LHCN-M2 (cell line): ENCODE measurements around the gene ARF6. TPM values are rescaled to one million over a fixed set of nuclear protein-coding genes. Genes with fewer than 3 reads are reported as not detected.
A peak's percentile ranks its signal among the peaks of the same experiment; 100 is the strongest.
"Not testable (repeated sequence)": the region's sequence is repeated elsewhere in the genome, so short reads cannot be mapped to it uniquely, and the experiment has no call there.

Experiments
- DNase-seq: peaks from one replicate; pipeline ENCODE4 v3.0.0-alpha.2; 2012; ENCODE audit warnings: low read depth
- polyA plus RNA-seq: library from polyadenylated mRNA; unstranded; fragments of >200 nt; gene quantifications from one replicate; pipeline ENCODE4 v1.2.1, GENCODE V29; 2012; ENCODE audit warnings: missing spikeins
- total RNA-seq: library from RNA; depleted of rRNA; stranded (reverse); fragments of >200 nt; gene quantifications from 2 replicates; pipeline ENCODE4 v1.2.3, GENCODE V29; 2014; rRNA removed

Gene ARF6
- total RNA-seq: 67.7 and 73.2 TPM in 2 replicates
- polyA plus RNA-seq: 42.5 TPM

DNA sequence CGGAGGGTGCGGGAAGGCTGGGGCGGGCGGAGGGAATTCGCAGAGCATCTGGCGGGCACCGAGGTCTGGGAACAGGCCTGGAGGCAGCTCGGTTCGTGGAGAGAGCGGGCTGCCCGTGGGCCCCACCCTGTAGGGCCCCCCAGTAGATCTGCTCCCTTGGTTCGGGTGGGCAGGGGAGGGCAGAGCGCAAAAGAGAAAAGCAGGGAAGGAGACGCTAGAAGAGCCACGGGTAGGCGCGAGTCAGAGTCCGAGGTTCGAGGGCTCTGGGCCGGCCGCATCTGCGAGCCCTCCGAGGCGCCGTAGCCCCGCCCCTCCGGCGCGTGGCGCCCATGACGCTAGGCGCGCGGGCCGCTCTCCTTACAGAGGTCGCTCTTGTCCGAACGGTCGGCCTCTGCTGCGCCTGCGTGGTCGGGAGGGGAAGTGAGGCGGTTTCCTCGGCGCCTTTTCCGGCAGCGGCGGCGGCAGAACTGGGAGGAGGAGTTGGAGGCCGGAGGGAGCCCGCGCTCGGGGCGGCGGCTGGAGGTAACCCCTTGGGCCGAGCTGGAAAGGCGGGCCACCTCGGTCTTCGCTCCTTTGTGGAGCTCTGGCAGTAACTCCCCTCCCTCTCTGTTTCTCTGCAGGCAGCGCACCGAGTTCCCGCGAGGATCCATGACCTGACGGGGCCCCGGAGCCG, at the start of gene ARF6:
TSS of gene ARF6 (plus strand) at position 447 of the 673 bp plus-strand sequence. CDS start 655 bp downstream, outside the sequence.
- peak; percentile 98 for DNase-seq

DNA sequence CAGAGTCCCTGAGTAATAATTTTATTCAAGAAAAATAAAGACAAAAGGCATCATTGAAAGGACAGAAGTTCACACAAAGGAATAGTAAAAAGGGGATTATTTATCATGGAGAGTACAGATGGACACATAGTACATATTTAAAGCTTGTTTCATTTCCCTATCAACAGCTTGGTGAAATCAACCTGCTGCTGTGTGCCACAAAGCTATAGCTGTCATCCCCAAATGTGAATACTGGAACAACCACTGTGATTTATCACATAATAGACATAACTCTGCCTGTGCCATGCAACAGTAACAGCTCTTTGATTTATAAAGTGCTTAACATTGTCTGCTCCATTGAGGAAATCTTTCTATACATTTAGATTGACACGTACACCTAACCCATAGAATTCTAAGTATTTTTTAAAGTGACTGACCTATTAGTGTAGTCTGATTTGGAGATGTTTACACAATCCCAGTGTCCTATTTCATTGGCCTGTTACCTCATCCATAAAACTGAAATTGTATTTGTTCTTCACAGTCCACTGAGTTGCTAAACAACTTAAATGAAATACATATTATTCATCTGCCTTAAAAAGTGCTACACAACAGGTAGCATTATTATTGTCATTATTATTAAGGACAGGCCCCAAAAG, 43.6 kb upstream of the ARF6 start:
- DNase-seq: no peak

DNA sequence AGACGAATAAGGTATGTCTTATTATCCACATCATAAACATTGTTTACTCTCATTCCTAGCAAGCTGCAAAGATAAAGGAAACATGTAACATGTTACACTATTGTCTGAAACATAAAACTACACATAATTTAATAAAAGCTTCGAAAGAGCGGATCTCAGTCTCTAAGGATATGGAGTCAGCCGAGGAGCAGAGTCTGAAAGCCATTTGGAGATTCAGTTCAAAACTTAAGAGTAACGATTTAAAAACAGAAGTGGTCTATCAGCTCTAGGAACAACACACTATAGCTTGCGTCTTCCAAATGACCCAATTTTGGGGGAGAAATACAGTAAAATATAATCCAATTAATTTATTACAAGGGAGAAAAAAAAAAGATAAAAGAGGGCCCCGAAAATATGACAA, 41.1 kb upstream of the ARF6 start:
- no peak for DNase-seq

DNA sequence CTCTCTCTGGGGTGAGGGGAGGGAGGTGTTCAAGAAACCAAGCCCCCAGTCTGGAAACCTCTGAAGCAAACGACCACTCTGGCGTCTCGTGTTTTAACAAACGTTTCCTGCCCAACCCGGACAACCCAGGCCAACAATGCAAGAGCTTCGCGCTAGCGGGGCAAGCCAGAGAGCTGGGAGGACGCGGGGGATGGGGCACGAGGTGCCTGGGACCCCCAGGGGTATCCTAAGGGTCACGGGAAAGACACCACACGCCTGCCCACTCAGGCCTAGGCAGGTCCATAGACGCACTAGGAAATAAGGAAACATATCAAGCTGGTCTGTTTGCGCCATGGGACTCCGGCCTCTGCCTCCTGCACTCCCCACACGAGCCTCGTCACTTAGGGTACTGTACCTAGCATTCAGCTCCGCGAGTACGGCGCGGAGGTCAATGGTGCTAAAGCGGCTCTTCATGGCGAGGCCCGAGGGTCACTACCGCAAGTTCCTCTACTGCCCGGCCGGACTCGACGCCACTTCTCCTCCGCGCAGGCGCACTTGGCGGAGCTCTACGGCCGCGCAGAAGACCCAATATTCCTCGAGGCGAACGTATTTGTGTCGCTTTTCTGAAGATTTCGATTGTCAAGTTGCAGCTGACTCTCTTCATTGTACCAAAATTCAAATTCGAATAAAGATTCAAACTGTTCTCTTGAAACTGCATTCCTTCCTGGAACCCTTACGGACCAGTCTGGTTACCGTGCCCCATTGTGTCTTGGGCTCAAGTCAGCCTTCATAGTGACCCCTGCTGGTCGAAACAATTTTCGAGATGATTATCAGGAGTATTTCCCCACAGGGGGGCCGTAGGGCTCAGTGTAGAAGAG, 40.4 kb upstream of the ARF6 start, which contains the start of gene NEMF:
TSS of gene NEMF (minus strand) at position 488 of the 857 bp plus-strand sequence. CDS start at position 453, 35 bp downstream.
- peak; percentile 90 for DNase-seq

DNA sequence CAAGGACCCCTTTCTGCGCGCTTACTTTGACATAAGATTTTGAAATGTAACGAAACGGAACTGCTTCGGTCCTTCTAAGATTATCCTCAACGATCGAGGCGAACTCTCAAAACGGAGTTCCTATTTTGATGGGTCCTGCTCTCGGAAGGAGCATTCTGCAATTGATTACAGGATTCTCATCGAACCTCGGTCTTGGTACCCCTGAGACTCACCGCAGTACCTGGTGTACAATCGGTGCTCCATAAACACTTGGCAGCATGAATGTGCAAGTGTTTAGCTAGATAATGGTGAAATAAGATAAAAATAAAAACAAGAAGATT, 39.8 kb upstream of the ARF6 start:
- DNase-seq: no peak

DNA sequence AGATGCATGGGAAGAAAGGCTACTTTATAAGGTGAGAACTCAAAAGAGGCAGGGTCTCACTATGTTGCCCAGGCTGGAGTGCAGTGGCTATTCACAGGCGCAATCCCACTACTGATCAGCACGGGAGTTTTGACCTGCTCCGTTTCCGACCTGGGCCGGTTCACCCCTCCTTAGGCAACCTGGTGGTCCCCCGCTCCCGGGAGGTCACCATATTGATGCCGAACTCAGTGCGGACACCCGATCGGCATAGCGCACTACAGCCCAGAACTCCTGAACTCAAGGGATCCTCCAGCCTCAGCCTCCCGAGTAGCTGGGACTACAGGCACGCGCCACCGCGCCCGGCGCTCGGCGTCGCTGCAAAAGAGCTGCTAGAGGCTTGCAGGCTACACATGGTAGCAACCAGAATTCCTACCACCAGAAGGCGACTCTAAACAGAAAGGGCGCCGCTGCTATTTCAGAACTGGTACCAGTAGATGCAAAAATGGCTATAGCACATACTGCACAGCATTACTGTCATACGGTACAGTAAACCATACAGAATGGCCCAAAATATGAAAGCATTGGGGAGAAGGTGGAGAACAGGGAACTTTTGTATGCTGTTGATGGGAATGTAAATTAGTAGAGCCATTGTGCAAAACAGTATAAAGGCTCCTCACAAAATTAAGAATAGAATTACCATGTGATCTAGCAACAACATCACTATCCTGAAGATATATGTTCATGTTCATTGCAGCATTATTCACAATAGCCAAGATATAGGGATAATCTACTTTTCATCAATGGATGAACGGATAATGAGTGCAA, 39.1 kb upstream of the ARF6 start:
- DNase-seq: peak; percentile 76

DNA sequence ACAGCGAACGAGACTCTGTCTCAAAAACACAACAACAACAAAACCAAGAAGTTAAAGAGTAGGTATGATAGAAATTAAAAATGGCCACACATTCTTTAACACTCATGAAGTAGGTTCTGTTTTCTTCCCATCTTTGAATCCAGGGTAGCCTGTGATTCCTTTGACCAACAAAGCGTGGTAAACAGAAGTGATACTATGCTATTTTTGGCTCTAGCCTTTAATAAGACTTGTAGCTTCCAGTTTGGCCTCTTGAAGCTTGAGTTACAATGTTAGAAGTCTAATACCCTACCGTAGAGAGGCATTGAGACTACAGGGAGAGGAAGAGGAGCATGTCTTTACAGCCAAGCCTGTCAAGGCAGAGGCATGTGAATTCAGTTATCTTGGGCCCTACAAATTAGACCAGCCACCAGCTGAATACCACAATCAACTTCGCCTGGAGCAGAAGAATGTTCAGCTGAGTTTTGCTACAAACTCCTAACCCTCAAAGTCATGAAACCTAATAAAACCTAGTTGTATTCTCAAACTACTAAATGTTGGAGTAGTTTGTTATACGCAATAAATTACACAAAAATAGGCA, 35.4 kb upstream of the ARF6 start:
- DNase-seq: no peak

DNA sequence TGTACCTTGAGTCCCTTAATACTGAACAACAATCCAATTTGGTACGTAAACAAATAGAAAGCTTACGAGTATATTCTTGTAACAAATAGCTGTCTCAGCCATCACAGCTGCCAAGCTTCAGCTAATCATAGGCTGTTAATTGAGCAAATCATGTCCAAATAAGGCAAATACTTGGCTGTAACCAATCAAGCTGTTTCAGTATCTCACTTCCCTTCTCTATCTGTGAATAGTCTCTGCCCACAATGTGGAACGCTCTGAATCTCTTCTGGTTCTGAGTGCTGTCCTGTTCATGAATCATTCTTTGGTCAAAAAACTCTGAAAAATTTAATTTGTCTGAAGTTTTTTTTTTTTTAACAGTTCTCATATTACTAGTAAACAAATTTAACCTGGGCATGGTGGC, 34.5 kb upstream of the ARF6 start:
- DNase-seq: no peak

DNA sequence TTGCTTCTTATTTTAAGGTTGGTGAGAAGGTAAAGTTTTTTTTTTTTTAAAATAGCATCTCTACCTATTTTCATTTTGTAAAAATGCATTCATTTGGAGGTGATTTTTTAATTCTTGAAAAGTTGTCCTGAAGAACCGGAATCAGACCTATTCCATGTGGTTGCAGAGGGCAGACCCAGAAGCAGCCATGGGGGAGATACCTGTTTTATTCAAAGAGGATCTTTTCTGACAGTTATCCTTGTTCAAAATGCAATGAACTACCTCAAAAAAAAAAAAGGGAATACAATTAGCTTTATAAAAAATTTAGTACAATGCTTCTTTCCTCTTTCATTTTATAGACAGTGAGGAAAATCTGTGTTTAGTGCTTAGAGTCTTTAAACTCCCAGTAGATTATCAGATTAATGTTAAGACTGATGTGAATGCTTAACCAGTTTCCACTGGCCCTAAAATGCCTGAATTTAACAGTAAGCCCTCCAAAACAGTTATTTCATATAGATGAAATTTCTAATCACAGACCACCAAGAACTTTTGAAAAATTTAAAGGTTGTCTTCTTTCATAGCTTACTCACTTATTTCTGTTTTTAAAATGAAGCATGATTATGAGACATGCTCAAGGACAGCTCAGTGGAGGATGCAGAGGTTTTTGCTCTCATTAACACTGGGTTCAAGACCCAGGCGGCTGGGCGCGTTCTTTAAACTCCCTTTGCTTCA, 31.7 kb upstream of the ARF6 start:
- DNase-seq: no peak

DNA sequence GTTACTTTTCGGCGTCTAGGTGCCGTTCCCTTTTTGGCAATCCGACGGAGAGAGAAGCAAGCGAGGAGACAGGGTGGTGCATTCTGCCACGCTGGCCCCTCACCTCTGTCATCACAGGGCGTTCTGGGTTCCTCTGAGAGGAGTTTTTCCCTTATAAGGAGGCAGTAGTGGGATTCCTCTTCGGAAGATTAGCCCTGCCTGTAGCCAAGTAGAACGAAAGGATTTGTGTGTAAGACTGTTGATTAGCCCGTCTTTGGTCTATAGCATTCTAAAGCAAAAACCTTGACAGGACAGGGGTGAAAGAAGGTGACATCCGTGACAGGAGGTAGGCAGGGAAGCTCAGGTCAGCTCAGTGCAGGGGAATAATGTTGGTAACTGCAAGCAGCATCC, 31.2 kb upstream of the ARF6 start:
- peak; percentile 80 for DNase-seq

DNA sequence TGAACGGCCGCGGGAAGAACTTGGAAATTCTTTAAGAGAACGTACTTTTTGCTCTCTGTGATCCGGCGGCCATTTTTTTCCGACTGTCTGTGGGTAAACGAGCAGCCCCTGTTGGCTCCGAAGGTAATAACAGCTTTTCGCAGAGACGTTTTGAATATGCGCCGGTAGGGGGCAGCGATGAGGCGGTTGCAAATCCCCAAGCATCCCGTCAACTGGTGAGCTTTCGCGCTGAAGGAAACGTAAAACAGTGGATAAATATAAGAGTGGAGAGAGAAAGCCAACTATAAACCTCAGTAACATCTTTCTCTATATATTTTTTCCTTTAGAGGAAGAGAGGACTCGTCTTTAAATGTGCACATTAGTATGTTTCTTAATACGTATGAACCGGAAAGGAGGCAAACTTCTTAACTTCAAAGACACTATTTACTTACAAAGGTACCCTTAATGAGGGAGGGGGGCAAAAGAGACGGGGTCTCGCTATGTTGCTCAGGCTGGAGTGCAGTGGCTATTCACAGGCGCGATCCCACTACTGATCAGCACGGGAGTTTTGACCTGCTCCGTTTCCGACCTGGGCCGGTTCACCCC, 30.7 kb upstream of the ARF6 start:
- peak; percentile 84 for DNase-seq

DNA sequence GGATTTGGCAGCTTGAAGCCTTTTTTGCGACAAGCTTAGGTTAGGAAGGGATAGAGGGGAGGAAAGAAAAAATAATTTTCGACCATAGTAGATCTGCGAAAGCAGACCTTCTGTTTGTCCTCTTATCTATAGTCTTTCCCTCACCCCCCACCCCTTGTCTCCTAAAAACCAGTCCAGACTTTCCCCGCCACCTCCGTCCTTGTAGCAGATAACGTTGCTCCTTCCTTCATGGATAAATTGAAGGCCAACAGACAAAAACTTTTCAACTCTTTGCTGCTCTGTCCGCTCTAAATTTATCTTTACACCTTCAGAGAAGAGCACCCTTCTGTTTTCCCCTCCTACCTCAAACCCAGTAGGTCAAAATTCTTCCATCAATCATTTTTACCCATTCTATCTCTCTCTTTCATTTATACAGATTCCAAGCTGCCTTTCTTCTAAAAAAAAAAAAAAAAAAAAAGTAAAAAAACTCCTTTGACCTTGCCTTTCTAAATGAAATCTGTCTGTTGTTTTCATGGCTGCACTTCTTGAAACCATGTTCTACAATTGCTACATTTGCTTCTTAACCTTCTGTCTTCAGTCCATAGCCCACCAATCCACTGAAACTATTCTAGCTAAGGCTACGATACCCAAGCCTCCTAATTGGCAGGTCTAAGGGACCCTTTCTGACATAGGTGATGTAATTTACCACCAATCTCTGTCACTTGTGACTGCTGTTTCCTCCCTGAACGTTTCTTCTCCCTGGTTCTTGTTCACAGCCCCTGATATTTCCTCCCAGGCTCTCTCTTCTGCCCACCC, 29.2 kb upstream of the ARF6 start:
- DNase-seq: no peak

DNA sequence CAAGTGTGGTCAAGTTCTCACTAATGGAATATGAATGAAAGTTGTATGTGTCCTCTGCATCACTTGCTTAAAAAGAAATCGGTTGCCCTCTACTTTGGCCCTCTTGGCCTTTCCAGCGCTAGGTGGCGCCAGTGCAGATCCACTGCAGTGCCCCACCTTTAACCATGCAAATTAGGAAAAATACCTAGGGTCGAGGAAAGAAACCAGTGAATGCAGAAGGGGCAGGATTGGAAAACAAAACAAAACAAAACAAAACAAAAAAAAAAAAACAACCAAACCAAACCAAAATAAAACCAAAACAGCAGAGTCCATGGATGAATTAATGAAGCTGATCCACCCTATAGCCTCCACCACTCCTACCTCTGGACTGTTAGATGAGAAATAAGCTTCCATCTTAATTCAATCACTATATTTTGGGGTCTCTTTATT, 27.4 kb upstream of the ARF6 start:
- peak; percentile 61 for DNase-seq

DNA sequence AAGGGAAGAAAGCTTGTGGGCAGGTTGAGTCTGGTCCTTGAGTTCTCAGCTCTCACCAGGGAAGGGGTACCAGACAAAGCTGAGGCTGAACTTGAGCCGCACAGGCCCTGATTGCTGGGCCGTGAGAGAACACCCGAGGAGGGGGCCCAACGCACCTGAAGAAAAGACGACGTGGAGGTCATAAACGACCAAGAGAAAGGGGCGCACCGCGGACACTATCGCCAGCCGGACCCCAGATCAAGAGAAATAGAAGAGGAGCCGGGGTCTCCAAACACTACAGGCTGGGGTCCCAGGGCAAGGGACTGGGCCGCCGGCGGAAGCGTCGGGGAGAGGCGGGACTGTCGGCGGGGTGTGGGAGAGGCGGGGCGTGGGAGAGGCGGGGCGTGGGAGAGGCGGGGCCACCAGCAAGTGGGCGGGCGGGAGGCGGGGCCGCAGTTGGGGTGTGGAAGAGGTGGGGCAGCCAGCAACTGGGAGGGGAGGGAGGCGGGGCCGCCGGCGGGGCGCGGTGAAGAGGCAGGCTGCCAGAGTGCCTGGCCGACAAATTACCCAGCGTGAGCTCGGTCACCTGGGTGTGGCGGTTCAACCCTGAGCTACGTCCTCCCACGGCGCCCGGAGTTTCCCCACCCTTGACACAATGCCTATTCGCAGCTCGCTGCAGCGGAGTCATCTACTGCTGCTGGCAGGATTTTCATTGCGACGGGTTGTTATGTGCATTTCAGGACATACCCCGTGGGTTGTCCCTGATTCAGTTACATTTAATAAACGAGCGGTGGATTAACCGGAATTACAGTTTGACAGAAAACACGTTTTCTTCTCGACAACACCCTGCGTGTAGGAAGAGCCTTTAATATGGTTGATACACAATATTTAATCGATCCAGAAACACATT, 24.8 kb upstream of the ARF6 start:
- DNase-seq: peak; percentile 90

DNA sequence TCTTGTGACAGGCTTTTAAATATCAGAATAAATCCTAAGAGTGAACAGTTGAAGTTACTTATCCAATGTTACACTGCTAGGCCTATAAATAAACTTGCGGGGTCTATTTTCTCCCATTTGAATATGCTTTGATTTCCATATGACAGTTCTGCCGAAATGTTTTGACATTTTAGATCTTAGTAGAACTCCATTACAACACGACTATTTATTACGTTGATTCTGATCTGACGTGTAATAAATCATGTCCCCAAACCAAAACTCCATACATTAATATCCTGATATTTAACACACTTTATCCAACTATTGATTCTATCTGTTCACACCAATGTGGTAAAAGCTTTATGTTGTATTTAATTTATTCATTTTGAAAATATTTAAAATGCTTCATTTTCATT, 24.2 kb upstream of the ARF6 start:
- no peak for DNase-seq

DNA sequence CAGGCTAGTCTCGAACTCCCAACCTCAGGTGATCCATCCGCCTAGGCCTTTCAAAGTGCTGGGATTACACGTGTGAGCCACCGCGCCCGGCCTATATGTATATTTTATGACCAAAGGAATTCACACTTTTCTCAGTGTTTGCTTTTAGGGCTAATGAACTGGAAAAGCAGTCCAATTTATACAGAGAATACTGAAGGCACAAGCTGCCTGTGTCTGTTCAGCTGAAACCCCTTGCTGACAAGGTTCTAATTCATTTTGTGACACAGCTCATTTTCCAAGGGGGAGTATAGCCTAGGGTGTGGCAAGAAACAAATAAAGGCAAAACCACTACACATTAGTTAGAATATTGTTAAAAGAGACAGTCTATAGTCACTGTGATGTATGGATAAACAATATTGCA, 22.0 kb upstream of the ARF6 start:
- no peak for DNase-seq

DNA sequence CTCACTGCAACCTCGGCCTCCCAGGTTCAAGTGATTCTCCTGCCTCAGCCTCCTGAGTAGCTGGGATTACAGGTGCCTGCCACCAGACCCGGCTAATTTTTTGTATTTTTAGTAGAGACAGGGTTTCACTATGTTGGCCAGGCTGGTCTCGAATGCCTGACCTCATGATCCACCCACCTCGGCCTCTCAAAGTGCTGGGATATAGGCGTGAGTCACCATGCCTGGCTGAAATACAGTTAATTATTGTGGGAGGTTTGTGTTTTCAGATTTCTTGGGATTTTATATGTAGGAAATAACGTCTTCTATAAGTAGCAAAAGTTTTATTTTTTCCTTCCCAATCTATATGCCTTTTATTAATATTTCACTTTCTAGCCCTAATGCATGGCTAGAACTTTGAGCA, 19.3 kb upstream of the ARF6 start:
- not testable (repeated sequence) for DNase-seq

DNA sequence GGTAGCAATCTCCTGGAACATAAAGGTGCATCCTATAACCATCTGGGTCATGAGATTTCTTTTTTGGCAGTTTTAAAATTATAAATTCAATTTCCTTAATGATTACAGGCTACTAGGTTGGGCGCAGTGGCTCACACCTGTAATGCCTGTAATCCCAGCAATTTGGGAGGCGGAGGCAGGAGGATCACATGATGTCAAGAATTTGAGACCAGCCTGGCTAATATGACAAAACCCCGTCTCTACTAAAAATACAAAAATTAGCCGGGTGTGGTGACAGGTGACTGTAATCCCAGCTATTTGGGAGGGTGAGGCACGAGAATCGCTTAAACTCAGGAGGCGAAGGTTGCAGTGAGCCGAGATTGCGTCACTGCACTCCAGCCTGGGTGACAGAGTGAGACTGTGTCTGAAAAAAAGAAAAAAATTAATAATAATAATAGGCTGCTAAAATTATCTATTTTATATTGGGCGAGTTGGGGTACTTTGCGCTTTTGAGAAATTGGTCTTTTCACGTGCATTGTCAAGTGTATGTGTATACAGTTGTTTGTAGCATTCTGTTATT, 17.2 kb upstream of the ARF6 start:
- no peak for DNase-seq
